Stimulated activated CD8-positive, alpha-beta memory T cell treated with anti-CD3 and anti-CD28 coated beads, Interleukin-2, amount 100 ng/mL, for 48 hours (primary cell): ENCODE data around the gene NMNAT1.
"Not testable (repeated sequence)": the region's sequence is repeated elsewhere in the genome, so short reads cannot be mapped to it uniquely, and the experiment has no call there.

Source experiments
- DNase-seq, 2 donors: peaks; one replicate each; pipeline ENCODE4 v3.0.0-alpha.2; 2020; ENCODE audit warnings: low read depth in 2 of 2

Gene NMNAT1

GRCh38 chr1:9920606-9921005, 22.7 kb upstream of the NMNAT1 start:
- no peak for DNase-seq

- no peak for DNase-seq
Measured at GRCh38 chr1:9922342-9922741, 20.9 kb upstream of the NMNAT1 start.

GRCh38 chr1:9927259-9927658, 16.0 kb upstream of the NMNAT1 start:
- DNase-seq: no peak

- DNase-seq: no peak
Measured at GRCh38 chr1:9929431-9930385, 13.6 kb upstream of the NMNAT1 start.

GRCh38 chr1:9942399-9942938, 806 bp upstream of the NMNAT1 start:
- no peak for DNase-seq

GRCh38 chr1:9946315-9946714, 3.0 kb downstream of the NMNAT1 start:
- no peak for DNase-seq

- no peak for DNase-seq
Measured at GRCh38 chr1:9957726-9958125, 14.5 kb downstream of the NMNAT1 start.

GRCh38 chr1:9960011-9960410, 16.7 kb downstream of the NMNAT1 start:
- no peak for DNase-seq

- DNase-seq: no peak
Measured at GRCh38 chr1:9960706-9961562, 17.7 kb downstream of the NMNAT1 start.

GRCh38 chr1:9984253-9984652, 41.0 kb downstream of the NMNAT1 start:
- no peak for DNase-seq

- DNase-seq: no peak
Measured at GRCh38 chr1:9985001-9985400, 41.7 kb downstream of the NMNAT1 start.

- no peak for DNase-seq
Measured at GRCh38 chr1:9989773-9990172, 46.5 kb downstream of the NMNAT1 start.

- no peak for DNase-seq
Measured at GRCh38 chr1:9990944-9991343, 47.7 kb downstream of the NMNAT1 start.

GRCh38 chr1:9992910-9993309, 49.6 kb downstream of the NMNAT1 start:
- DNase-seq: no peak

- DNase-seq: no peak
Measured at GRCh38 chr1:9993561-9994075, 50.3 kb downstream of the NMNAT1 start.

- no peak for DNase-seq
Measured at GRCh38 chr1:9996624-9997582, 53.6 kb downstream of the NMNAT1 start, which contains the start of gene RBP7. Gene RBP7, plus strand, starts transcription at chr1:9997228. Its CDS starts 31 bp downstream, at chr1:9997259.

- no peak for DNase-seq
Measured at GRCh38 chr1:10001016-10001665, 57.9 kb downstream of the NMNAT1 start.

- not testable (repeated sequence) for DNase-seq
Measured at GRCh38 chr1:10005248-10005647, 62.0 kb downstream of the NMNAT1 start.

- DNase-seq: no peak
Measured at GRCh38 chr1:10007169-10007568, 63.9 kb downstream of the NMNAT1 start.

GRCh38 chr1:10014016-10014415, 70.7 kb downstream of the NMNAT1 start:
- DNase-seq: no peak
